Stimulated activated CD4-positive, alpha-beta T cell treated with anti-CD3 and anti-CD28 coated beads, Interleukin-15, amount 100 ng/mL, for 48 hours (primary cell): ENCODE data around the gene SNX11.
"Not testable (repeated sequence)": the region's sequence is repeated elsewhere in the genome, so short reads cannot be mapped to it uniquely, and the experiment has no call there.

Experiments used
- DNase-seq, 2 donors: peaks; one replicate each; pipeline ENCODE4 v3.0.0-alpha.2; 2020; ENCODE audit warnings: low read depth in 2 of 2

SNX11 gene, protein sequence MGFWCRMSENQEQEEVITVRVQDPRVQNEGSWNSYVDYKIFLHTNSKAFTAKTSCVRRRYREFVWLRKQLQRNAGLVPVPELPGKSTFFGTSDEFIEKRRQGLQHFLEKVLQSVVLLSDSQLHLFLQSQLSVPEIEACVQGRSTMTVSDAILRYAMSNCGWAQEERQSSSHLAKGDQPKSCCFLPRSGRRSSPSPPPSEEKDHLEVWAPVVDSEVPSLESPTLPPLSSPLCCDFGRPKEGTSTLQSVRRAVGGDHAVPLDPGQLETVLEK

DNA sequence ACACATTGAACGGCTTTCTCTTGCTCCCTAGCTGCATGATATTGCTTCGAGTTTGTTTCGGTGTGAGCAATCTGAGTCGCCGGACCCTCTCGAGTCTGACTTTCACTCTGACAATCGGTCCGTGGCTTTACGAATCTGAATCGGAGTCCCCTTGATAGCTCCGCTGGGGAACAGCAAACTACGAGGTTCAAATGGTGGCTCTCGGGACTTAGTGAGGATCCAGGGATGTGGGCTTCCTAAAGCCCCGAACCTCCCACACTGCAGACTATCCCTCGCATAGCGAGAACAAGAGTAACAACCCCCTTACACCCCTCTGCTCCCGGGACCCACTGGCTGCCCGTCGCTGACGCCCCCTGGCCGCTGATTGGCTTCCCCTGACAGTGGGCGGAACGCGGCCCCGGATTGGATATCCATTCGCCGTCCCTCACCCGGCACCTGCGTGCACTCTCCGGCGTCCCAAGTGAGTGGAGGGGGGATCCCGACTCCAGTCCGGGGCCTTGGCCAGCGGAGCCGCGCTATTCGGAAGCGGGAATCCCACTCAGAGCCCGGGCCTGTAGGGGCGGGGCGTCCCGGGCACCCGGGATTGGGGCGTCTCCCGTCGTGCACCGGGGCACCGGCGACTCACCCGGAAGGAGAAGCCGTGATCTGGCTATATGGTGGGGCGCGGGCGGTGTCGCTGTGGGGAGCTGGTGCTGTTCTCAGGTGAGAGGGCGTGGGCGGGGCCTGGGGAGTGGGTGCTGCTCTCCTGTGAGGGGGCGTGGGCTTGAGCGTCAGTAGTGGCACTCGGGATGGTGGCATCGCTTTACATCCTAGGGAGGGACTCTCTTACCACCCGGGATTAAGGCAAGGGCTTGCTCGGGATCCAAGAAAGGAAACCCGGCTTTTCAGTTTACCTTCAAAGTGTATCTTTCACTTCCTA, at the start of gene SNX11:
TSS of gene SNX11 (plus strand) at position 630 of the 919 bp plus-strand sequence. CDS start 4,278 bp downstream, outside the sequence.
- DNase-seq: peak; percentile 91 to 92

DNA sequence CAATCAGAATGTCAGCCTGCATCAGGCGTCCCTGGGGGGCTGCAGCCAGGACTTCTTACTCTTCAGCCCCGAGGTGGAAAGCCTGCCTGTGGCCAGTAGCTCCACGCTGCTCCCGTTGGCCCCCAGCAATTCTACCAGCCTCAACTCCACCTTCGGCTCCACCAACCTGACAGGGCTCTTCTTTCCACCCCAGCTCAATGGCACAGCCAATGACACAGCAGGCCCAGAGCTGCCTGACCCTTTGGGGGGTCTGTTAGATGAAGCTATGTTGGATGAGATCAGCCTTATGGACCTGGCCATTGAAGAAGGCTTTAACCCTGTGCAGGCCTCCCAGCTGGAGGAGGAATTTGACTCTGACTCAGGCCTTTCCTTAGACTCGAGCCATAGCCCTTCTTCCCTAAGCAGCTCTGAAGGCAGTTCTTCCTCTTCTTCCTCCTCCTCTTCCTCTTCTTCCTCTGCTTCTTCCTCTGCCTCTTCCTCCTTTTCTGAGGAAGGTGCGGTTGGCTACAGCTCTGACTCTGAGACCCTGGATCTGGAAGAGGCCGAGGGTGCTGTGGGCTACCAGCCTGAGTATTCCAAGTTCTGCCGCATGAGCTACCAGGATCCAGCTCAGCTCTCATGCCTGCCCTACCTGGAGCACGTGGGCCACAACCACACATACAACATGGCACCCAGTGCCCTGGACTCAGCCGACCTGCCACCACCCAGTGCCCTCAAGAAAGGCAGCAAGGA, 49.0 kb upstream of the SNX11 start:
- no peak for DNase-seq

DNA sequence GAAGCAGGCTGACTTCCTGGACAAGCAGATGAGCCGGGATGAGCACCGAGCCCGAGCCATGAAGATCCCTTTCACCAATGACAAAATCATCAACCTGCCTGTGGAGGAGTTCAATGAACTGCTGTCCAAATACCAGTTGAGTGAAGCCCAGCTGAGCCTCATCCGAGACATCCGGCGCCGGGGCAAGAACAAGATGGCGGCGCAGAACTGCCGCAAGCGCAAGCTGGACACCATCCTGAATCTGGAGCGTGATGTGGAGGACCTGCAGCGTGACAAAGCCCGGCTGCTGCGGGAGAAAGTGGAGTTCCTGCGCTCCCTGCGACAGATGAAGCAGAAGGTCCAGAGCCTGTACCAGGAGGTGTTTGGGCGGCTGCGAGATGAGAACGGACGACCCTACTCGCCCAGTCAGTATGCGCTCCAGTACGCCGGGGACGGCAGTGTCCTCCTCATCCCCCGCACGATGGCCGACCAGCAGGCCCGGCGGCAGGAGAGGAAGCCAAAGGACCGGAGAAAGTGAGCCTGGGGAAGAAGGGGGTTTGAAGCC, 48.4 kb upstream of the SNX11 start:
- no peak for DNase-seq

DNA sequence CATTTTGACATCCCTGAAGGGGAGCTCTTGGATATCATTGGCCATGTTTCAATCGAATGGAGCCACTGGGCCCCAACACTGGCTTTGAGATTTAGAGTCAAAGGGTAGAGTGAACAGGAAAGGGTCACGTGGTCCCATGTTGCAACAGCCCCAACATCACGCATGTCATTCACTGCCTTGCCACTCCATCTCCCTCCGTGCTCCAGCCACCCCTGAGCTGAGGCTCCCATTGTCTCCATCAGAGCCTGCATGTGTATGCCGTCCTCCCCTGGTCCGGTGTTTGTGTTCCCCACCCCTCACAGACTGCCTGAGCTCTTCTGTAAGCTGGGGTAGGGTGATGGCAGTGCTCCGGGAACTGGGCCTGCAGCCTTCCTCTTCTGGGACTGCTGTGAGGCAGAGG, 47.3 kb upstream of the SNX11 start:
- no peak for DNase-seq

DNA sequence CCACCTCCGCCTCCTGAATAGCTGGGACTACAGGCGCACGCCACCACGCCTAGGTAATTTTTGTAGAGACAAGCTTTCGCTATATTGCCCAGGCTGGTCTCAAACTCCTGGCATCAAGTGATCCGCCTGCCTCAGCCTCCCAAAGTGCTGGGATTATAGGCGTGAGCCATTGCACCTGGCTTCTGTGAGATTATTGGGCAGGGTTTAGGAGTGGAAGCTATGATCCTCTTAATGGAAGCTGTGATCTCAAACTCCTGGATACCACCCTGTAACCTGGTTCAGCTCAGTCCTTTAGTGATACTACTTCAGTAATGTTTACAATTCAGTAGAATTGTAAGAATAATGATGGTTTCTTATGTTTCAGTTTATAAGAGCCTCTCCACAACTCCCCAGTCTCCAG, 45.3 kb upstream of the SNX11 start:
- no peak for DNase-seq

DNA sequence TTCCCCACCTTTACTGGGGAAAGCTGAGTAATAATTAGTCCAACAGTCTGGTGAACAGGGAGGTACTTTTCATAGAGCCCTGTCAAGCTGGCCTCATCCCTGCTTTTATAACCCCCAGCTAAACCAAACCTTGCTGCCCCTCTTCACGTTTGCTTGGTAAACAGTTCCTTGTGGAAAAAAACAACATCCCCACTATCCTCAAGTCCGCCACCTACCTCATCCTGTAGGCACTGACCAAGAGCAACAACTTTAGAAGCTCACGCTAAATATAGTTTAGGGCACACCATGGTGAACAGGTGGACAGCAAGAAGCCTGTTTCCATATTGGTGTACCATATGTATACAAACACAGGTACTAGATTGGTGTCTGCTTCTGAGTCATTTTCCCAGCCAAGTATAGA, 42.9 kb upstream of the SNX11 start:
- no peak for DNase-seq

DNA sequence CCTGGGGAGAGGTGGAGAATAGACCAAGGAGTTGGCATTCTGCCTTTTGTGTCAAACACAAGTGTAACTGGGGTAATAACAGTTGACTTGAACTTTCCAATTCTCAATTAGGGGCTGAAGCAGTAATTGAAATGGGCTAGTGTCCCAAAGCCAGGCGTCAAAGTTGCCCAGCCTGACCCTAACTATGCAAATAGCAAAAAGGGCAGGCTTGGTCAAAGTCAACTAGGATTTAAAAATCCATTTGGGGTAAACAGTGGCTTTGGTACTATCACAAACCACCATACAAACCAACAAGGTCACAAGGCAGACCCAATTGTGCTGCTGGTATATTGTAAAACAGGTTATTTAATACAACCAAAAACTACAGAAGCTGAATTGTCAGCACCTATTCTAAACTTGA, 41.4 kb upstream of the SNX11 start:
- DNase-seq: no peak

DNA sequence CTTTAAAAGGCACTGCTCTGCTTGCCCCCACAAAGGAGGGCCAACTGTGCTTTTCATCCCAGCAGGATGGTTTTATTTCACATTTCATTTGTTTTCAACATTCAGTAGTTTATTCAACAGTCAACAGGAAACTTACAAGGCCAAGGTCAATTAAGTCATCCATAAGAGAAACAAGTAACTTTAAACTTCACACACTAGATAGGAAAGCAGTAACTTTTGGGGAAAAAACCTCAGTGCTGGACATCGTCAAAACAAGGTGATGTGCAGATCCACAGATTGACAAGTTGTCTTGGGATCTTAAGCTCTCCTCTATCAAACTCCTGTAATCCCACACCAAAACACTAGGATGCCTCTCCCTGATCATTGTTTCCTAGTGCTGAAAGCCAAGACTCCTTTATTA, 40.9 kb upstream of the SNX11 start:
- DNase-seq: no peak

DNA sequence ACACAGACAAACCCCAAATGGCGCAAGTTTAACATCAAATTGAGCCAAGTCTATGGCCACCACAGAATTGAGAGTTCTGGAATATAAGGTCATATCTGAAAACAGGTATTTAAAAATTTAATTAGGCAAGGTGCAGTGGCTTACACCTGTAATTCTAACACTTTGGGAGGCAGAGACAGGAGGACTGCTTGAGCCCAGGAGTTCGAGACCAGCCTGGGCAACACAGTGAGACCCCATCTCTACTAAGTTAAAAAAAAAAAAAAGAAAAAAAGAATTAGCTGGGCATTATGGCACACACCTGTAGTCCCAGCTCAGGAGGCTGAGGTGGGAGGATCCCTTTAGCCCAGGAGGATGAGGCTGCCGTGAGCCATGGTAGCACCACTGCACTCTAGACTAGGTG, 40.3 kb upstream of the SNX11 start:
- no peak for DNase-seq

DNA sequence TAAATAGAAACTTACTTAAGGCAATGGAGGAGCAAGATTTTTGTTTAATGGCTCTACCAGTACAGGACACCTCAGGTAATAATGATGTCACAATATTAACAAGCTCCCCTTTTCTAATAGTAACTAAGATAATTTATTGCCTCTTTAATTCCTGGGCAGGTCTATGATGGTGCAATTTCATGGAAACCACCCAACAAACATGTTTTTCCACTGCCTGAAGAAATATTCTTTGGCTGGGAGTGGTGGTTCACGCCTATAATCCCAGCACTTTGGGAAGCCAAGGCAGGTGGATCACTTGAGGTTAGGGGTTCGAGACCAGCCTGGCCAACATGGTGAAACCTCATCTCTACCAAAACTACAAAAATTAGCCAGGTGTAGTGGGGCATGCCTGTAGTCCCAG, 39.8 kb upstream of the SNX11 start:
- DNase-seq: not testable (repeated sequence)

DNA sequence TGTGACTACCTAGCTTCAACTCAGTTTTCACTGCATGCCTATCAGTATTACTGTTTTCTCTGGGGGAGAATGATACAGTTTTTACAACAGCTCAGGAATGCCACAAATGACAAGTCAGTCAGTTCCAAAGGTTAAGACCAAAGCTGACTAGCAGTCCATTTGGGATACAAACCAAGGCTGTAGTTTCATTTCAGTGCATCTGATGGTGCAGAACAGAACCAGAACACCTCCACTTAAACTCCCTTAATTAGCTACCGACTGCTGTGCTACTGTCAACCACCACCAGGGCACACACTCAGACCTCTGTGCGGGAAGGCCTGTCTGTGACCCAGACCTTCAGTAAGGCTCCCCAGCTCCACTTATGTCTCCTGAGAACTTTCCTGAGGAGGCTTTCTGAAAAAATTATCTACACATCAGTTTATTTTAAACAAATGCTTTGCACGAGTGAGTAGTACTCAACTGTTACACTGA, 39.0 kb upstream of the SNX11 start:
- no peak for DNase-seq

DNA sequence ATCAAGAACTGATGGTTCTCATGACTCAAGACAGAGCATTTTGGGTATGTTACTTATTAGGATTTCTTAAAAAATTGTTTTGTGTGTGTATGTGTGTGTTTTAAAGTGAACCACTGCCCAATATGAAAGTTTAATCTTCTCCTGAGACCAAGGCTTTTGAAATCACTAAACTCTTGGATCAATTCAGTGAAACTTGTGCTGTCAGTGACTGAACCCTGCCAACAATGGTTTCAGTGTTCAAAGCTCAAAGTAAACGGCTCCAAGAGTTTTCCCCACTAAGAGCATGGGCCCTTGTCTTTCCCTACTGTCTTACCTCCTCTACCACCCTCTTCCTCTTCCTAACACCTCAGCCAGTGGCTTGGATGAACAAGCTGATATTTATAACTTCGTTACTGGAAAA, 37.4 kb upstream of the SNX11 start:
- DNase-seq: no peak

DNA sequence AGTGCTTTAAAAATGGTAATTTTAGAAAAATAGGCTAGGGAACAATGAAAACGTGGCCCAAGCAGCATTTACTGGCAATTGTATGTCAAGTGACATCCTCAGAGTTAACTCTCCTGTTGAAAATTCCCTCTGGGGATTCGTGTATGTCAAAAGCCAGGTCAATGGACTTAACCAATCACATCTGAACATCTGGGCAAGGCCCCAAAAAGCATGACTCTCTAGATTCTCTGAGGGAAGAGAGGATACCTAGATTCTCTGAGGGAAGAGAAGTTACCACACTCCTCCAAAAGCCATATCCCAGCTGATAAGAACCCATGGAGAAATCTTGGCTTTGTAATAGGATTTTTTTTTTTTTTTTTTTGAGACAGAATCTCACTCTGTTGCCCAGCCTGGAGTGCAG, 35.9 kb upstream of the SNX11 start:
- no peak for DNase-seq

DNA sequence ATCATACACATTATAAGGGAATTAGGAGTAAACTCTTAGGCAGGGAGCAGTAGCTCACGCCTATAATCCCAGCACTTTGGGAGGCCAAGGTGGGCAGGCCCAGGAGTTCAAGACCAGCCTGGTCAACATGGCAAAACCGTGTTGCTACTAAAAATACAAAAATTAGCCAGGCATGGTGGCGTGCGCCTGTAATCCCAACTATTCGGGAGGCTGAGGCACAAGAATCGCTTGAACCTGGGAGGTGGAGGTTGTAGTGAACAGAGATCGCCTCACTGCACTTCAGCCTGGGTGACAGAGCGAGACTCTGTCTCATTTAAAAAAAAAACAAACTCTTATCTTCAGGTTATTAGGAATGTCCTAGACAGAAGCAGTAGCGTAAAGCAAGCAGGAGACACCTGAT, 34.8 kb upstream of the SNX11 start:
- DNase-seq: not testable (repeated sequence)

DNA sequence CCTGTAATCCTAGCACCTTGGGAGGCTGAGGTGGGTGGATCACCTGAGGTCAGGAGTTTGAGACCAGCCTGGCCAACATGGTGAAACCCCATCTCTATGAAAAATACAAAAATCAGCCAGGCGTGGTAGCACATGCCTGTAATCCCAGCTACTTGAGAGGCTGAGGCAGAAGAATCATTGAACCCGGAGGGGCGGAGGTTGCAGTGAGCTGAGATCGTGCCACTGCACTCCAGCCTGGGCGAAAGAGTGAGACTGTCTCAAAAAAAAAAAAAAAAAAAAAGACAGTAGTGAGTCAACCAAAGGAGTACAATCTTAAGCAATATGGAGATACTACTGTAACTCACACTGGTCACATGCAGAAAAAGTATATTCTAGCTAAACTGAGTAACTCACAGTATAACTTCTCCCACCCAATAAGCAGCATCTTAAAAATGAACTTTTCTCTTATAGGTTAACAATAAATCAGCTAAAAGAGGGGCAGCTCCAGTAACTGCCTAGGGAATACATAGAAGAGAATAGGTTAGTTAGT, 33.9 kb upstream of the SNX11 start:
- DNase-seq: not testable (repeated sequence)

DNA sequence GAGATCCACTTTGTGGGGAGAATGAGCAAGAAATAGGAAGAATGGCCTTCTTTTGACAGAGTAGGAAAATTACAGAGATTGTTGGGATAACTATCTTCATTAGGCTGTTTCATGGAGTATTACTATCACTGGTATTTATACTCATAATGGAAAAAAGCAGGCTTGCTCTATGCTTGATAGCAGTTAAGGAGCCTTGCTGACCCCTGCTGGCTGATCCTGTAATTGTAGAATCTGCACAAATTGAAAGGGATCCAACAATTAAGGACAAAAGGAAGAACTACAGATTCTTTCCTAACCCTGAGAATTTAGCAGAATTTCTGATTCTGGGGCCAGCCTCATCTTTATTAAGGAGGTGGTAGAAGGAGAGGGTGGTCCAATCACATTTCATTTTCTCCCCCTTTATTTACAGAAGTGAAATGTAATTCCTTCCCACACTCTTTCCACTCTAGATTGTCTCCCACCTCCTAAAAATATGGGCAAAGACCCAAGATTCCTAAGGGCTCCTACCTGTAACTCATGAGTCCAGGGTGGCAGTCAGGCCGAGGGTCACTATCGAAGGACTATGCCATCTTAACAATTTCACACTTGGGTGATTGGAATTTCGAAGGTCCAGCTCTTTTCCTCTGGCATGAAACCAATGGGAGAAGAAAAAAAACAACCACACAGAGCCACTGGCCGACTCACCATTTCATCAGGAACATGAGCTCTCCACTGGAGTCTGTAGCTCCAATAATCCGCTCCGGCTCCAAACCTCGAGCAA, 33.1 kb upstream of the SNX11 start:
- peak; percentile 23 to 67 for DNase-seq

DNA sequence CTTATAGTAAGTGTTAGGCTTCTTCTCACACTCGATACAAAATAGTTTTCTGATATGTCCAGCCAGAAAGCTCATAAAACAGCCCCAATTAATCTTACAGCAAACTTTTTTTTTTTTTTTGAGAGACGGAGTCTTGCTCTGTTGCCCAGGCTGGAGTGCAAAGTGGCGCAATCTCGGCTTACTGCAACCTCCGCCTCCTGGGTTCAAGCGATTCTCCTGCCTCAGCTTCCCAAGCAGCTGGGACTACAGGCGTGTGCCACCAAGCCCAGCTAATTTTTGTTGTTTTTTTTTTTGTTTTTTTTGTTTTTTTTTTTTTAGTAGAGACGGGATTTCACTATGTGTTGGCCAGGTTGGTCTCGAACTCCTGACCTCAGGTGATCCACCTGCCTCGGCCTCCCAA, 30.4 kb upstream of the SNX11 start:
- not testable (repeated sequence) for DNase-seq

DNA sequence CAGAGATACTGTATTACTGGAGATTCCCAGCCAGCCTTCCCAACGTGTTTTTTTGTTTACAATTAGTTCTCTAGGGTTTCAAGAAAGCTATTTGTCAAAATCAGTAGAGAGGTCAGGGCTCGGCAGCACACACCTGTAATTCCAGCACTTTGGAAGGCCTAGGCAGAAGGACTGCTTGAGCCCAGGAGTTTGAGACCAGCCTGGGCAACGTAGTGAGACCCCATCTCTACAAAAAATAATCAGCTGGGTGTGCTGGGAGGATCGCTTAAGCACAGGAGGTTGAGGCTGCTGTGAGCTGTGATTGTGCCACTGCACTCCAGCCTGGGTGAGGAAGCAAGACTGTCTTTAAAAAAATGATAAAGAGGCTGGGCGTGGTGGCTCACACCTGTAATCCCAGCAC, 25.7 kb upstream of the SNX11 start:
- no peak for DNase-seq

DNA sequence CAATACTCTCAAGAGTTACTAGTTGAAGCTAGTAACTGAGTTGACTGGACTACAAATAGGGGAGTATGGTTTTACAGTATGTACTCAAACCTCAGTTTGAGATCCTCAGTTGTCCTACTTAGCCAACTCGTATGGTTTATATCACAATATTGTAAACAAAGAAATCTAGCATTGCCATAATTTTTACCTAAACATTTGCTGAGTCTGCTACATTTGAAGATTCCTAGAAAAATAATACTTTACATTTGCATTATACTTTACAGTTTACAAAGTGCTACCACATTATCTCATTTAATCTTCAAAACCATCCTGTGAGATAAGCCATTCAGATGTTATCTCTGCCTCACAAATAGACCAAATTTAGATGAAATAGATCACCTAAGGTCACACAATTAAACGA, 22.6 kb upstream of the SNX11 start:
- no peak for DNase-seq

DNA sequence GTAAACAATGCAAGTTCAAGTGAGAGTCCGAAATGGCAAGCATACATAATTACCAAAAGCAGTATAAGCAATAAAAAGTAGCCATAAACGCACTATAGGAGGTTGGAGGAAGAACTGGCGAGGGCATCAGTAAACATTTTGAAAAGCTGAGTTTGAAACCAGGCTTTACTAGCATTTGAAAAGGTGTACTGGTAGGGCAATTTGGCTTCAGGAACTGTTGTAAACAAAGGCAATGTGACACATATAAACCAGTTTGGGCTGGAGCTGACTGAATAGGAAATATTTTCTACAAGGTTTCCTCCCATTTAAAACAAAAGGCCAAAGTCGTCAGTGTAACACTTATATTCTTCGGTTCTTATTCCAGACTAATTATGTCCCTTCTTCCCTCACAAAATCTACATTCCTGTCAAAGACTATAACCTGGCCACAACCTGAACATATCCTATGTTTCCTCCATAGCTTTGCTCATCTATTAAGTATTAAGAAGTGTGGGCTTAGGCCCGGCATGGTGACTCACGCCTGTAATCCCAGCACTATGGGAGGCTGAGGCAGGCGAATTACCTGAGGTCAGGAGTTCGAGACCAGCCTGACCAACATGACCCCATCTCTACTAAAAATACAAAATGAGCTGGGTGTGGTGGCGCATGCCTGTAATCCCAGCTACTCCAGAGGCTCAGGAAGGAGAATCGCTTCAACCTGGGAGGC, 14.1 kb upstream of the SNX11 start:
- no peak for DNase-seq
